Suprapubic skin (tissue), 3 donors: ENCODE measurements around the gene ALG14.

ENCODE experiments used
- POLR2A ChIP-seq, 2 donors: fragments of 450-650 bp; IDR thresholded peaks; one replicate each; pipeline ENCODE4 v1.6.1; 2017; ENCODE audit warnings: antibody characterized with exemption in 2 of 2, mild to moderate bottlenecking in 2 of 2, moderate library complexity in 2 of 2
- TF ChIP-seq, protein P1 (sequence below), 2 donors: fragments of 200-600 bp in 1 of 2; fragments of 450-650 bp in 1 of 2; sonication (generic) in 1 of 2; IDR thresholded peaks; one replicate each; pipeline ENCODE4 v1.5.1; 2016 to 2019; ENCODE audit warnings: antibody characterized with exemption in 2 of 2, mild to moderate bottlenecking in 1 of 2, moderate library complexity in 1 of 2

- TF ChIP-seq POLR2A (IDR thresholded peaks at IDR 0.05), result no peak
- TF ChIP-seq, protein P1, sequence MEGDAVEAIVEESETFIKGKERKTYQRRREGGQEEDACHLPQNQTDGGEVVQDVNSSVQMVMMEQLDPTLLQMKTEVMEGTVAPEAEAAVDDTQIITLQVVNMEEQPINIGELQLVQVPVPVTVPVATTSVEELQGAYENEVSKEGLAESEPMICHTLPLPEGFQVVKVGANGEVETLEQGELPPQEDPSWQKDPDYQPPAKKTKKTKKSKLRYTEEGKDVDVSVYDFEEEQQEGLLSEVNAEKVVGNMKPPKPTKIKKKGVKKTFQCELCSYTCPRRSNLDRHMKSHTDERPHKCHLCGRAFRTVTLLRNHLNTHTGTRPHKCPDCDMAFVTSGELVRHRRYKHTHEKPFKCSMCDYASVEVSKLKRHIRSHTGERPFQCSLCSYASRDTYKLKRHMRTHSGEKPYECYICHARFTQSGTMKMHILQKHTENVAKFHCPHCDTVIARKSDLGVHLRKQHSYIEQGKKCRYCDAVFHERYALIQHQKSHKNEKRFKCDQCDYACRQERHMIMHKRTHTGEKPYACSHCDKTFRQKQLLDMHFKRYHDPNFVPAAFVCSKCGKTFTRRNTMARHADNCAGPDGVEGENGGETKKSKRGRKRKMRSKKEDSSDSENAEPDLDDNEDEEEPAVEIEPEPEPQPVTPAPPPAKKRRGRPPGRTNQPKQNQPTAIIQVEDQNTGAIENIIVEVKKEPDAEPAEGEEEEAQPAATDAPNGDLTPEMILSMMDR (IDR thresholded peaks at IDR 0.05), result no peak
These were observed 78.7 kb downstream of the ALG14 start for GRCh38 chr1:94993931-94994645.
